Neural cell (in vitro differentiated cells): Measurements from ENCODE around the gene IGSF11.

ENCODE experiments used
- EP300 ChIP-seq: fragments of 450-650 bp; conservative IDR thresholded peaks from 2 replicates; pipeline ENCODE4 v1.6.1; 2014; ENCODE audit warnings: antibody characterized with exemption, mild to moderate bottlenecking, moderate library complexity; ENCODE audit not compliant: poor library complexity, severe bottlenecking
- EZH2 ChIP-seq: fragments of 200-600, 300-800 bp; shearing (Covaris generic), sonication (generic); IDR thresholded peaks from 2 replicates; pipeline ENCODE4 v1.6.1; 2014; ENCODE audit warnings: antibody characterized with exemption, low read length, borderline replicate concordance, mild to moderate bottlenecking; ENCODE audit not compliant: insufficient read depth, poor library complexity, severe bottlenecking
- MXI1 ChIP-seq: fragments of 450-650 bp; conservative IDR thresholded peaks from 2 replicates; pipeline ENCODE4 v1.6.1; 2014; ENCODE audit warnings: antibody characterized with exemption, mild to moderate bottlenecking; ENCODE audit not compliant: poor library complexity, severe bottlenecking
- POLR2AphosphoS5 ChIP-seq: IDR thresholded peaks from 2 replicates; pipeline ENCODE4 v1.6.1; 2012
- RAD21 ChIP-seq: fragments of 450-650 bp; conservative IDR thresholded peaks from 2 replicates; pipeline ENCODE4 v1.6.1; 2014; ENCODE audit warnings: antibody characterized with exemption, mild to moderate bottlenecking, moderate library complexity
- REST ChIP-seq: IDR thresholded peaks from 2 replicates; pipeline ENCODE4 v1.6.1; 2012; ENCODE audit warnings: borderline replicate concordance
- TAF1 ChIP-seq: IDR thresholded peaks from 2 replicates; pipeline ENCODE4 v1.6.1; 2012; ENCODE audit warnings: low read depth
- TF ChIP-seq, protein P1 (sequence below): fragments of 450-650 bp; IDR thresholded peaks from 2 replicates; pipeline ENCODE4 v1.5.1; 2014; ENCODE audit warnings: antibody characterized with exemption, mild to moderate bottlenecking, moderate library complexity; ENCODE audit not compliant: poor library complexity, severe bottlenecking

DNA sequence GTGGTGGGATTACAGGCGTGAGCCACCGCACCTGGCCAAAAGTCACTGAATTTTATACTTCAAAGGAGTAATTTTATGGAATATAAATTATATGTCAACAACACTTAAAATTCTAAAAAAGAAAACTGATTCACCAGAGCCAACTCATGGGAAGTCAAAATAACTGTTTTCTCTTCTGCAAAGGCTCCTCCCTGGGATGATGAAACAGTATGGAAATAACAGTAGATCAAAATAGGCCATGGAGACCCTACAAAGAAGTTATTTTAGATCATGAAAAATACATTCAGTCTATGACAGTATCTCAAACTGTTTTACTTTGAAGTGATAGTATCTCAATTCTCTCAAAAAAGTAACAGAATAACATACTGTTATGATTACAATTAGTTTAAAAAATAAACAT, 102.7 kb downstream of the IGSF11 start:
- TF ChIP-seq, protein P1, sequence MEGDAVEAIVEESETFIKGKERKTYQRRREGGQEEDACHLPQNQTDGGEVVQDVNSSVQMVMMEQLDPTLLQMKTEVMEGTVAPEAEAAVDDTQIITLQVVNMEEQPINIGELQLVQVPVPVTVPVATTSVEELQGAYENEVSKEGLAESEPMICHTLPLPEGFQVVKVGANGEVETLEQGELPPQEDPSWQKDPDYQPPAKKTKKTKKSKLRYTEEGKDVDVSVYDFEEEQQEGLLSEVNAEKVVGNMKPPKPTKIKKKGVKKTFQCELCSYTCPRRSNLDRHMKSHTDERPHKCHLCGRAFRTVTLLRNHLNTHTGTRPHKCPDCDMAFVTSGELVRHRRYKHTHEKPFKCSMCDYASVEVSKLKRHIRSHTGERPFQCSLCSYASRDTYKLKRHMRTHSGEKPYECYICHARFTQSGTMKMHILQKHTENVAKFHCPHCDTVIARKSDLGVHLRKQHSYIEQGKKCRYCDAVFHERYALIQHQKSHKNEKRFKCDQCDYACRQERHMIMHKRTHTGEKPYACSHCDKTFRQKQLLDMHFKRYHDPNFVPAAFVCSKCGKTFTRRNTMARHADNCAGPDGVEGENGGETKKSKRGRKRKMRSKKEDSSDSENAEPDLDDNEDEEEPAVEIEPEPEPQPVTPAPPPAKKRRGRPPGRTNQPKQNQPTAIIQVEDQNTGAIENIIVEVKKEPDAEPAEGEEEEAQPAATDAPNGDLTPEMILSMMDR = no peak
- TF ChIP-seq POLR2AphosphoS5 (no peak), TAF1 (no peak), EP300 (no peak), REST (no peak), MXI1 (no peak), EZH2 (no peak), RAD21 (no peak)
